Measurements from ENCODE around the gene FBN2. TPM values are rescaled to one million over a fixed set of nuclear protein-coding genes. Genes with fewer than 3 reads are reported as not detected.

The FBN2 gene
- total and polyA plus RNA-seq, 9 of the 15 experiments (the other 6 are each of a cell fraction or from before 2014, with no cell fraction given): 0.01 to 0.09 TPM; not detected in 7

GRCh38 chr5:128572930-128573319 is 34.9 kb upstream of the FBN2 start:
- H3K4me1 ChIP-seq (replicated peaks in 1 of 2; ENCODE audit: control insufficient read depth in 2 of 2, insufficient read depth in 2 of 2, low read length in 2 of 2): no peaks in the 10 kb centered on the region
- no peak overlapping the region for H3K4me3 ChIP-seq
- TF ChIP-seq, protein P1, sequence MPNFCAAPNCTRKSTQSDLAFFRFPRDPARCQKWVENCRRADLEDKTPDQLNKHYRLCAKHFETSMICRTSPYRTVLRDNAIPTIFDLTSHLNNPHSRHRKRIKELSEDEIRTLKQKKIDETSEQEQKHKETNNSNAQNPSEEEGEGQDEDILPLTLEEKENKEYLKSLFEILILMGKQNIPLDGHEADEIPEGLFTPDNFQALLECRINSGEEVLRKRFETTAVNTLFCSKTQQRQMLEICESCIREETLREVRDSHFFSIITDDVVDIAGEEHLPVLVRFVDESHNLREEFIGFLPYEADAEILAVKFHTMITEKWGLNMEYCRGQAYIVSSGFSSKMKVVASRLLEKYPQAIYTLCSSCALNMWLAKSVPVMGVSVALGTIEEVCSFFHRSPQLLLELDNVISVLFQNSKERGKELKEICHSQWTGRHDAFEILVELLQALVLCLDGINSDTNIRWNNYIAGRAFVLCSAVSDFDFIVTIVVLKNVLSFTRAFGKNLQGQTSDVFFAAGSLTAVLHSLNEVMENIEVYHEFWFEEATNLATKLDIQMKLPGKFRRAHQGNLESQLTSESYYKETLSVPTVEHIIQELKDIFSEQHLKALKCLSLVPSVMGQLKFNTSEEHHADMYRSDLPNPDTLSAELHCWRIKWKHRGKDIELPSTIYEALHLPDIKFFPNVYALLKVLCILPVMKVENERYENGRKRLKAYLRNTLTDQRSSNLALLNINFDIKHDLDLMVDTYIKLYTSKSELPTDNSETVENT (CRISPR knock-in tag; IDR thresholded peaks at IDR 0.05): no peak
- TF ChIP-seq MXD1 (CRISPR knock-in tag; IDR thresholded peaks at IDR 0.05; ENCODE audit: borderline replicate concordance, poor library complexity, severe bottlenecking): no peak
- TF ChIP-seq ELK1 (CRISPR knock-in tag; IDR thresholded peaks at IDR 0.05): no peak
- TF ChIP-seq HDGF (IDR thresholded peaks at IDR 0.05): no peak
- TF ChIP-seq SMAD3 (CRISPR knock-in tag; conservative IDR thresholded peaks at IDR 0.05): no peak
- no peak for TF ChIP-seq ID3 (CRISPR knock-in tag; IDR thresholded peaks at IDR 0.05)
- TF ChIP-seq ID3 (tag; IDR thresholded peaks at IDR 0.05): no peak
- no peak for TF ChIP-seq HINFP (tag; conservative IDR thresholded peaks at IDR 0.05; ENCODE audit: low read depth)
- no peak for TF ChIP-seq TARDBP (IDR thresholded peaks at IDR 0.05)
- TF ChIP-seq PYGO2 (tag; IDR thresholded peaks at IDR 0.05): no peak
- no peak for TF ChIP-seq RAD51 (IDR thresholded peaks at IDR 0.05; ENCODE audit: borderline replicate concordance, low read depth)
- no peak for TF ChIP-seq SIX5 (IDR thresholded peaks at IDR 0.05; ENCODE audit: borderline replicate concordance in 1 of 2, insufficient read depth in 1 of 2, low read depth in 1 of 2, low read length in 2 of 2)
- TF ChIP-seq FUS (optimal IDR thresholded peaks at IDR 0.05; ENCODE audit: low read depth, low read length): no peak
- TF ChIP-seq ZFP1 (CRISPR knock-in tag; IDR thresholded peaks at IDR 0.05): no peak
- no peak overlapping the region for H2AFZ ChIP-seq (ENCODE audit: low read depth, low read length)
- CTCF ChIA-PET (ENCODE audit: low intra/inter-chr PET ratio): no interaction called here
- no peaks in the 10 kb centered on the region for H3K9me1 ChIP-seq (ENCODE audit: control insufficient read depth, insufficient read depth, low read length)
- H3K4me2 ChIP-seq (ENCODE audit: insufficient read depth, low read length): no peak overlapping the region
- FAIRE-seq (no peak), DNase-seq (ENCODE audit: extremely low read depth in 1 of 4, low spot score in 3 of 4) (no peak), ATAC-seq (no peak)
- intact Hi-C loops (cut with micrococcal nuclease) (no loop called here), in situ Hi-C loops (cut with MboI) (no loop called here)
- H3K36me3 ChIP-seq (ENCODE audit: control insufficient read depth, insufficient read depth, low read length): no peaks in the 10 kb centered on the region
- BruUV-seq (replicated peaks): no TSS peak
- no peaks in the 10 kb centered on the region for H3K9me3 ChIP-seq (replicated peaks; ENCODE audit: control insufficient read depth, insufficient read depth, low read depth, low read length)
- no peaks in the 10 kb centered on the region for H3K27me3 ChIP-seq (ENCODE audit: control insufficient read depth in 2 of 2, insufficient read depth in 2 of 2, low read length in 2 of 2)
- H3K27ac ChIP-seq (ENCODE audit: extremely low read depth, low read depth, low read length): no peak overlapping the region
- POLR2A ChIA-PET: no interaction called here
- no peaks in the 10 kb centered on the region for H3K79me2 ChIP-seq (ENCODE audit: control insufficient read depth, insufficient read depth, low read length)
- no peak overlapping the region for H3K9ac ChIP-seq (ENCODE audit: insufficient read depth in 1 of 2, low read depth in 2 of 2, low read length in 2 of 2)
- WGBS (ENCODE audit: insufficient coverage, low coverage, missing lambda C conversion rate): 0% methylated on average over 2 of the region's 2 CpGs
- H4K20me1 ChIP-seq (replicated peaks; ENCODE audit: control insufficient read depth, insufficient read depth, low read length): no peaks in the 10 kb centered on the region
